MM.1S (cell line): ENCODE results near the gene ROCK2.

Source experiments
- EZH2 ChIP-seq: fragments of 300-600 bp; sonication (generic); optimal IDR thresholded peaks from 2 replicates; pipeline ENCODE3; 2017; ENCODE audit warnings: low read depth, mild to moderate bottlenecking, antibody characterized with exemption, low read length, mixed read lengths
- TF ChIP-seq, protein P1 (sequence below): fragments of 300-600 bp; sonication (generic); IDR thresholded peaks from 2 replicates; pipeline ENCODE4 v1.5.1; 2016; ENCODE audit warnings: antibody characterized with exemption, low read length, mixed read lengths

DNA sequence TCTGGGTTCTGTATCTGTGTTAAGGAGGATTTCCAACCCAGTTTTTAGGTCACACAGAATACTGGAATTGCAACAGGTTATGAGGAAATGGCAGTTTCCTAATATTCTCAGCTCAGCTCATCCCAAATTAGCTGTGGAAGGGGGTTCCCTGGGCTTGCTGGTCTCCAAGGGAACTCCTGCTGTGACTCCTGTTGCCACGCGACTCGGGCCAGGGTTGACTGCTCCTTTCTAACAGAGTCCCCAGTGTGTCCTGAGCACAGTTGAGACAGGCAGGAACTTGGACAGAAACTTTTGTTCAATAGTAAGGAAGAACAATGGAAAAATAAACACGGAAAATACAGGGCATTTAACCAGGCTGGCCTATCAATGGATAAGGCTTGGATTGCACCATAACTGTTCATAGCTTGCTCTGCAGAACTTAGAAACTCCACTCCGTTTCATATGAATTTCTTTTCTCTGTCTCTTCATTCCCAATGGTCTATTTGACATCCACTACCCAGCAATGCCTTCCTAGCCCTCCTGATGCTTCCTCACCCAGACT lies 3.8 kb upstream of the ROCK2 start:
- TF ChIP-seq, protein P1, sequence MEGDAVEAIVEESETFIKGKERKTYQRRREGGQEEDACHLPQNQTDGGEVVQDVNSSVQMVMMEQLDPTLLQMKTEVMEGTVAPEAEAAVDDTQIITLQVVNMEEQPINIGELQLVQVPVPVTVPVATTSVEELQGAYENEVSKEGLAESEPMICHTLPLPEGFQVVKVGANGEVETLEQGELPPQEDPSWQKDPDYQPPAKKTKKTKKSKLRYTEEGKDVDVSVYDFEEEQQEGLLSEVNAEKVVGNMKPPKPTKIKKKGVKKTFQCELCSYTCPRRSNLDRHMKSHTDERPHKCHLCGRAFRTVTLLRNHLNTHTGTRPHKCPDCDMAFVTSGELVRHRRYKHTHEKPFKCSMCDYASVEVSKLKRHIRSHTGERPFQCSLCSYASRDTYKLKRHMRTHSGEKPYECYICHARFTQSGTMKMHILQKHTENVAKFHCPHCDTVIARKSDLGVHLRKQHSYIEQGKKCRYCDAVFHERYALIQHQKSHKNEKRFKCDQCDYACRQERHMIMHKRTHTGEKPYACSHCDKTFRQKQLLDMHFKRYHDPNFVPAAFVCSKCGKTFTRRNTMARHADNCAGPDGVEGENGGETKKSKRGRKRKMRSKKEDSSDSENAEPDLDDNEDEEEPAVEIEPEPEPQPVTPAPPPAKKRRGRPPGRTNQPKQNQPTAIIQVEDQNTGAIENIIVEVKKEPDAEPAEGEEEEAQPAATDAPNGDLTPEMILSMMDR = no peak
- TF ChIP-seq EZH2 = no peak
